Omental fat pad (tissue), 4 donors: ENCODE measurements around the gene CCND3. TPM values are rescaled to one million over a fixed set of nuclear protein-coding genes. Genes with fewer than 3 reads are reported as not detected.

Source experiments
- ATAC-seq: fragments of 150-250 bp; one replicate; pipeline ENCODE4 v1.9.1; 2016; ENCODE audit warnings: mild to moderate bottlenecking, moderate library complexity; ENCODE audit not compliant: low FRiP score
- DNase-seq: peaks from one replicate; pipeline ENCODE4 v3.0.0-alpha.2; 2019; ENCODE audit warnings: low spot score
- total RNA-seq, 4 donors: library from RNA; depleted of rRNA; stranded (reverse); fragments of >200 nt; gene quantifications; one replicate each; pipeline ENCODE4 v1.1.0, GENCODE V29; 2016
- TF ChIP-seq, protein P1 (sequence below), 3 donors: fragments of 450-650 bp; IDR thresholded peaks; one replicate each; pipeline ENCODE4 v1.5.1; 2016 to 2017; ENCODE audit warnings: antibody characterized with exemption in 3 of 3, mild to moderate bottlenecking in 3 of 3, moderate library complexity in 2 of 3

CCND3 gene
- total RNA-seq, 4 donors from 2014 or later: 117 to 186 (median 151) TPM

DNA sequence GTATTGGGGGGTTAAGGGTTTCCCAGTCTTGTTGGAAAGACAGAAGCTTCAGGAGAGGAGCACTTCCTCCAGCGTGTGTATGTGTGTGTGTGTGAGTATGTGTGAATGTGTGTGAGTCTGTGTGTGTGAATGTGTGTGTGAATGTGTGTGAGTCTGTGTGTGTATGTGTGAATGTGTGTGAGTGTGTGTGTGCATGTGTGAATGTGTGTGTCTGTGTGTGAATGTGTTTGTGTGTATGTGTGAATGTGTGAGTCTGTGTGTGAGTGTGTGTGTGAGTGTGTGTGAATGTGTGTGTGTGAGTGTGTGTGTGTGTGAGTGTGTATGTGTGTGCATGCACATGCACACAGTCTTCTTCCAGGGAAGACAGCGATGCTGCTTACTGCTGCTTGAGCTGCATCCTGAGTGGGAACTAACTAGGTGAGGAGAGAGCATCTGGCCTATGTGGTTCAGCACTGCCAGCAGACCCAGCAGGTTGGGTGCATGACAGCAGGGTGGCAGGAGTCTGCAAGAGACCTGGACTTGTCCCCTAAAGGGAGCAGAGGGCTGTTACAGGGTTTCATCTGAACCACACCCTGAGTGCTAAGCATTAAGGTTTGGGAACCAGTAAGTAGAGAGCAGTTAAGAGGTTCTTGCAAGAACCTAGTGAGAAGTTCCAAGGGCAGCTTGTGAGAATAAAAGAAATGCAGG is 22.7 kb upstream of the CCND3 start:
- TF ChIP-seq, protein P1, sequence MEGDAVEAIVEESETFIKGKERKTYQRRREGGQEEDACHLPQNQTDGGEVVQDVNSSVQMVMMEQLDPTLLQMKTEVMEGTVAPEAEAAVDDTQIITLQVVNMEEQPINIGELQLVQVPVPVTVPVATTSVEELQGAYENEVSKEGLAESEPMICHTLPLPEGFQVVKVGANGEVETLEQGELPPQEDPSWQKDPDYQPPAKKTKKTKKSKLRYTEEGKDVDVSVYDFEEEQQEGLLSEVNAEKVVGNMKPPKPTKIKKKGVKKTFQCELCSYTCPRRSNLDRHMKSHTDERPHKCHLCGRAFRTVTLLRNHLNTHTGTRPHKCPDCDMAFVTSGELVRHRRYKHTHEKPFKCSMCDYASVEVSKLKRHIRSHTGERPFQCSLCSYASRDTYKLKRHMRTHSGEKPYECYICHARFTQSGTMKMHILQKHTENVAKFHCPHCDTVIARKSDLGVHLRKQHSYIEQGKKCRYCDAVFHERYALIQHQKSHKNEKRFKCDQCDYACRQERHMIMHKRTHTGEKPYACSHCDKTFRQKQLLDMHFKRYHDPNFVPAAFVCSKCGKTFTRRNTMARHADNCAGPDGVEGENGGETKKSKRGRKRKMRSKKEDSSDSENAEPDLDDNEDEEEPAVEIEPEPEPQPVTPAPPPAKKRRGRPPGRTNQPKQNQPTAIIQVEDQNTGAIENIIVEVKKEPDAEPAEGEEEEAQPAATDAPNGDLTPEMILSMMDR (IDR thresholded peaks at IDR 0.05): no peak
- no peak for DNase-seq

DNA sequence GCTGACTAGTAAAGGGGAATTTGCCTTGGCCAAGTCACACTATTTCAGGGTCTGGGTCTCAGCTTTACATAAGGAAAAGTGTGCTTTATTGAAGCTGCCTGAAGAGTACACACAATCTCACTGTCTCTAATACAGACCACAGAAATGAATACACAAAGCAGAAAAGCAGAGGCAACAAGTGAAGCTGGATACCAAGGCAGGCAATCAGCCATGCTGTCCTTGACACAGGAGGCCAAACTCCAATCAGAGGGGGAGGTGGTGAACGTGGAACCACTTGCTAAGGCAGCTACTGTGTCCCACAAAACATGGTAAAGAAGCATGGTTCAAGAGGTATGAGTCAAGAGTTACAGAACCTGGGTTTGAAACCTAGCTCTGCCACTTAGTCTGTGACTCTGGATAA is 21.8 kb upstream of the CCND3 start:
- TF ChIP-seq, protein P1 (IDR thresholded peaks at IDR 0.05): no peak
- DNase-seq (no peak), ATAC-seq (no peak)

More for the DNA sequence above, 22.7 kb upstream of the CCND3 start:
- ATAC-seq: no peak

GRCh38 chr6:41960028-41960427 is 18.4 kb upstream of the CCND3 start:
- no peak for DNase-seq
- no peak for ATAC-seq
- TF ChIP-seq, protein P1 (IDR thresholded peaks at IDR 0.05): no peak

DNA sequence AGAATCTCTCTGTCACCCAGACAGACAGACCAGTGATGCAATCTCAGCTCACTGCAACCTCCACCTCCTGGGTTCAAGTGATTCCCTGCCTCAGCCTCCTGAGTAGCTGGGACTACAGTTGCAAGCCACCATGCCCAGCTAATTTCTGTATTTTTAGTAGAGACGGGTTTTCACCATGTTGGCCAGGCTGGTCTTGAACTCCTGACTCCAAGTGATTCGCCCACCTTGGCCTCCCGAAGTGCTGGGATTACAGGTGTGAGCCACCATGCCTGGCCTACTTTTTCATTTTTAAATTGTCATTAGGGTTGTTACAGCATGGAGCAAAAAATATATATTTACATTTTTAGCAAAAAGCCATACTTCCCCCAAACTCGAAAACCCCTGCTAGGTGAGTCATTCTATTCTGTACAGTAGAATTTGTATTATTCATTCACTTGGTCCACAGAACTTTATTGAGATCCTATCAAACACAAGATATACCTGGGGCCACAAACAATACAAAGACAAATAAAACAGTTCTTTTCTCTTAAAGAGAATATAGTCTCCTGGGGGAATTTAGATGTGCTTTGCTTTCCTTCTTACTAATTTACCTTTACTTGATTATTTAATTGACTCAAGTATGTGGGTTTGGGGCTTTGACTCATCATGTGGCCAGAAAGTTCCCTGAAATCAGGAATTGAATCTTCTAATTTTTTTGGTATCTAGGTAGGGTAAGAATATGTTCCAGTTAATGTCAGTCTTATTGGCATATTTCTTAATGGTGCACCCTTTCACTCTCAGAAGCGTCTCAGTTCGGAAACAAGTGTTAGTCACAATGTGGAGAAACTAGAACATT is 16.6 kb upstream of the CCND3 start:
- TF ChIP-seq, protein P1 (IDR thresholded peaks at IDR 0.05): no peak
- ATAC-seq (no peak), DNase-seq (no peak)

DNA sequence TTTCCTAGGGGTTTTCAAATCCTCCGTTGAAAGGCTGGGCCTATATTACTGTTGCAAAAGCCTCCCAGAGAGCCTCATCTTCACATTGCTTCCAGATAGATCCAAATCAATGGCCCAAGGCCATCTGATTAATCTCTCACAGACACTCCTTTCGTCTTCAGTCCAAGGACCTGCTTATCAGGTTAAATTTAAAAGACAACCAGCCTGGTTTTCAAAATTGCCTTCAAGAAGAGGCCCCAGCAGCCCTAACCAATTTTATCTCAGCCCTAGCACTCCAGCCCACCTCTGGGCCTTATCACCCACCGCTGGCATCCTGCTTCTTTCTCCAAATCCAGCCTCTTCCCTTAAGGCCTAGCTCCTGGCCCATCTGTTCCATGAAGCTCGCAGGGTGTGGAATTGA is 15.5 kb upstream of the CCND3 start:
- TF ChIP-seq, protein P1 (IDR thresholded peaks at IDR 0.05): no peak
- ATAC-seq: no peak
- no peak for DNase-seq

- DNase-seq (no peak), ATAC-seq (no peak)
- TF ChIP-seq, protein P1 (IDR thresholded peaks at IDR 0.05): no peak
These were observed 13.8 kb upstream of the CCND3 start for GRCh38 chr6:41955412-41955811.
